Stimulated activated CD8-positive, alpha-beta memory T cell treated with anti-CD3 and anti-CD28 coated beads, Interleukin-4, amount 100 ng/mL, for 24 hours (primary cell): Measurements from ENCODE around the gene GZMH.
"Not testable (repeated sequence)": the region's sequence is repeated elsewhere in the genome, so short reads cannot be mapped to it uniquely, and the experiment has no call there.

ENCODE experiments used
- DNase-seq: peaks from one replicate; pipeline ENCODE4 v3.0.0-alpha.2; 2020; ENCODE audit warnings: low read depth

GZMH gene, protein sequence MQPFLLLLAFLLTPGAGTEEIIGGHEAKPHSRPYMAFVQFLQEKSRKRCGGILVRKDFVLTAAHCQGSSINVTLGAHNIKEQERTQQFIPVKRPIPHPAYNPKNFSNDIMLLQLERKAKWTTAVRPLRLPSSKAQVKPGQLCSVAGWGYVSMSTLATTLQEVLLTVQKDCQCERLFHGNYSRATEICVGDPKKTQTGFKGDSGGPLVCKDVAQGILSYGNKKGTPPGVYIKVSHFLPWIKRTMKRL

DNA sequence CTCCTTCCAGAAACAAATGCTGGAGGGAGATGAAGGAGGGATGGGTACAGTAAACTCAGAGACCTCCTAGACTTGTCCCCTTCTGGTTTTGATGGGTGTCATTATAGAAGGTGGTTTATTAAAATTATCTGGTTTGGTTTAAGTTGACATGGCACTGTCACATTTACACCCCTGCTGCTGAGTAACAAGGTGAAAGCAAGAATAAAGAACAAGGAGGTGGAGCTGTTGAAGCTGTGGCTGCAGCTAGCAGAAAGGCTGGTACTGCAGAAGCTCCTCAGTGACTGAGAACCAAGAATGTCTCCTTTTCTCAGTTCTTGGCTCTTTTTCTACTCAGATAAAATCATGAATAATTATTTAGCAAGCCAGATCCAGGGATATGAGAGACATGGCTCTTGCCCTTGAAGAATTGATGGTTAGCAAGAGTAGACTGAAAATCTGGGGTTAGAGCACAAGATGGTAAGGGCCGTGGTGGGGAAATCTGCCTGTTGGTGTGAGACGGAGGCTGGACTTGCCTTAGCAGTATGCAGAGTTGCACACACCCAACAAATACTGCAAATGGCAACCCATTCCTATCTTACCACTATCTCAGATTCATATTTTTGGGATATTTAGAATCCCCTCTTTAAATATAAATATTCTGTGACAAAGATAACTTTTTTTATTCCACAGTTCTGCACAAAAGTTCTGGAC is at the start of gene GZMH:
Gene GZMH, minus strand, starts transcription at position 31 of the 690 bp plus-strand sequence. CDS start 72 bp downstream, outside the sequence.
- no peak for DNase-seq

DNA sequence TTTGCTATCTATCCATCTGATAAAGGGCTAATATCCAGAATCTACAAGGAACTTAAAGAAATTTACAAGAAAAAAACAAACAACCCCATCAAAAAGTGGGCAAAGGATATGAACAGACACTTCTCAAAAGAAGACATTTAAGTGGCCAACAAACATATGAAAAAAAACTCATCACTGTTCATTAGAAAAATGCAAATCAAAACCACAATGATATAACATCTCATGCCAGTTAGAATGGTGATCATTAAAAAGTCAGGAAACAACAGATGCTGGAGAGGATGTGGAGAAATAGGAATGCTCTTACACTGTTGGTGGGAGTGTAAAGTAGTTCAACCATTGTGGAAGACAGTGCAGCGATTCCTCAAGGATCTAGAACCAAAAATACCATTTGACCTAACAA is 38.9 kb upstream of the GZMH start:
- not testable (repeated sequence) for DNase-seq

DNA sequence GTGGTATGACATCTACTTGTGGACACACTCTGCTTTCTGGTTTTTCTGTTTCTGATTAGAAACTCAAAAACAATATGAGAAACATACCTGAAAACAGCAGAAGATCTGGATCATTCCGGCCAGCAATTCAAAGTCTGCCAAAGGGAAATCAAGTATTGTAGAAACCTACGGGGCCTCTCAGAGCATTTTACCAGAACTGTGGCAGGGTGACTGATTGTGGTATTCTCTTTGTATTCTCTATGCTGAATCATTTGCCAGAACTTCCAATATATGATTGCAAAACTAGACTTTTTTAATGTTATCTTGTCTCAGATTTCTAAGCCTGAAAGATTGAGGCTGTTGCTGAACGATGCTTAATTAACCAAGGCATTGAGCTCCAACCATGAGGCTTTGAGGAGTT is 30.4 kb upstream of the GZMH start:
- no peak for DNase-seq

DNA sequence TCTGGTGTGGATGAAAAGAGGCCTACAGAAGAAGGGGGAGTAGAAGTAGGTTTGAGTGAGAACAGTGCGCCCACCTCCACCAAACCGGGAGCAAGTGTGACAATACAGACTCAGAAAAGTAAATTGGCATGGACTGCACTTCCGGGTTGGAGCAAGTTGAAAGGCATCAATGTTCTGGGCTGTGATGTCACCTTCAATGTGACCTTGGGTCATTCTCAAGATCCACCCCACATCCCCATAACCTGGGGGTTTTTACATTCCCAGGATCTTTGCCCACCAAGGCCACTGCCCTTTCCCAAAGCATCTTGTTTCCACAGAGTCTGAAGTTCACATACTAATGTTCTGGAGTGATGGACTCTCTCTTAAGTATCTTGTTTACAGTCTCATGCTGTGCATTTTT is 29.8 kb upstream of the GZMH start:
- DNase-seq, result no peak

DNA sequence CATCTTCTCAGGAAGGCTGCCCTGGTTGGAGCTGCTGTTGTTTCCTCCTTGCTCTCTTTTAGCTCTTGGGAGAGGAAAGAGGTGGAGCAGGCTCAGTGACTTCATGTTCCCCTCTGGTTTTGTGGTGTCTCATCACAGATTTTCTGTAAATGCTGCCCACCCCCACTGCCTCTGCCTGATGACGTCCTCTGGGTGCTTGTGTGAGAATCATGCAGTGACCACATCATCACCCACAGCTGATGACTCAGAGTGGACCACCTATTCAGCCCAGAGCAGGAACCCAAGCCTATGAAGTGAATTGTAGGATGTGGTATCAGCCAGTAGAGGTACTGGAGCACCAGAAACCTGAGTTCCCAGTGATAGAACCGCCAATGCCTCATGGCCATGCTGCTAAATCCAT is 24.7 kb upstream of the GZMH start, which contains the start of gene GZMB:
Gene GZMB, minus strand, starts transcription at position 33 of the 400 bp plus-strand sequence. Its CDS starts 30 bp downstream, at position 3.
- peak; percentile 76 for DNase-seq

DNA sequence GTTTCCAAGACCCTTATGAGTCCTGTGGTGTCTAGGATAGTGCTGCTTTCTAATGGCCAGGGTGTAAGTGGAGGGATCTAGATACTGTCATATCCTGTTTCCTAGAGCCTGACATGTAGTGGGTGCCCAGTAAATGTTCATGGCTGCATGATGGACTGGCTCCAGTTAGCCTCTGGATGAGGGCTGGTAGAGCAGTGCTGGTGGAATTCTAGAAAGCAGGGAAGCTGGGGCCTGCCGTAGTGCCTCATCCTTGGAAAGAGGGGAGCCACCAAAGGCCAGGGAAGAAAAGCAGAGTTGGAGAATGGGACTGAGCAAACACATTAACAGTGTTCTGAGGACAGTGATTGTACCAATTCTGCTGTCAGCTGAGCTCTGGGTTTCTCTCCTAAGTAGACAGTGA is 23.9 kb upstream of the GZMH start:
- DNase-seq, result no peak

DNA sequence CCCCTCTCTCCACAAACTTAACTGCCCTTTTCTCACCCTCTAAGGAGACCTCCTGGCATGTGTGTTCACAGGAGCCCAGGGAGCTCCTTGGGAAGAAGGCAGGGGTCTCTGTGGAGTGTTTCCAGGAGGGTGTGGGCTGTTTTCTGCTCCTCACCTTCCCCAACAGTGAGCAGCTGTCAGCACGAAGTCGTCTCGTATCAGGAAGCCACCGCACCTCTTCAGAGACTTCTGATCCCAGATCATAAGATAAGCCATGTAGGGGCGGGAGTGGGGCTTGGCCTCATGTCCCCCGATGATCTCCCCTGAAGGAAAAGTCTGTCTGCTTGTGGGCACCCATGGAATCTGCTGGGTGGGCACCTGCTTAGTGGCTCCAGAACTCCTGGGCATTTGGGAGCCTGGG is 23.3 kb upstream of the GZMH start:
- DNase-seq, result no peak

DNA sequence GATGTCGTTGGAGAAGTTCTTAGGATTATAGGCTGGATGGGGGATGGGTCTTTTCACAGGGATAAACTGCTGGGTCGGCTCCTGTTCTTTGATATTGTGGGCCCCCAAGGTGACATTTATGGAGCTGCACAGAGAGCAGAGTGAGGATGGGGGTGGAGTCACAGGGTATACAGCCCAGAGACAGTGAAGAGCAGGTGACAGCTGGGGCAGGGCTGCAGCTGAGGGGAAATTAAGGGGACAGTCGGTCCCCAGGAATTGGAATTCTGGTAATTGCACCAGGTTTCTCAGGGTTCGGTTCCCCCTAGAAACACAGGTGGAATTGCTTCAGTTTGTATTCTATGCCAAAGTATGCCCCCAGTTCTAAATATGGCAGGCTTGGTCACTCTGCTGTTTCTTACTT is 22.9 kb upstream of the GZMH start:
- DNase-seq, result no peak

DNA sequence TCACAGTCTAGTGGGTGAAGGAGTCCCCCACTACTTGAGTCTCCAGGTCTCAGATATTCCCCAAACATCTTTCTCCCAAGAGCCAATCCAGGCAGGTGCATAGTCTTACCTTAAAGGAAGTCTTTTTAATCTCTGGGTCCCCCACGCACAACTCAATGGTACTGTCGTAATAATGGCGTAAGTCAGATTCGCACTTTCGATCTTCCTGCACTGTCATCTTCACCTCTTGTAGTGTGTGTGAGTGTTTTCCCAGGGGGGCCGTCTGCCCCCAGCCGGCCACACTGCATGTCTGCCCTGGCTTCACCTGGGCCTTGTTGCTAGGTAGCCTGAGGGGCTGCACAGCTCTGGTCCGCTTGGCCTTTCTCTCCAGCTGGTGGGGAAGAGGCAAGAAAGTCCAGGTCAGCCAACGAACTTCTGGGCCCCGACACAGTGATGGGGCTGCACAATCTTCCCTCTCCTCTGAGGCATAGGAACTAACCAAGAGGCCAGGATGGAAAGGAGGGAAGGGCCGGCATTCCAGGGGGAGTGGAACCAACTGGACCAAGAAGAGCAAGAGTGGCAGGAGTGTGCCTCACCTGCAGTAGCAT is 22.4 kb upstream of the GZMH start:
- DNase-seq, result no peak

DNA sequence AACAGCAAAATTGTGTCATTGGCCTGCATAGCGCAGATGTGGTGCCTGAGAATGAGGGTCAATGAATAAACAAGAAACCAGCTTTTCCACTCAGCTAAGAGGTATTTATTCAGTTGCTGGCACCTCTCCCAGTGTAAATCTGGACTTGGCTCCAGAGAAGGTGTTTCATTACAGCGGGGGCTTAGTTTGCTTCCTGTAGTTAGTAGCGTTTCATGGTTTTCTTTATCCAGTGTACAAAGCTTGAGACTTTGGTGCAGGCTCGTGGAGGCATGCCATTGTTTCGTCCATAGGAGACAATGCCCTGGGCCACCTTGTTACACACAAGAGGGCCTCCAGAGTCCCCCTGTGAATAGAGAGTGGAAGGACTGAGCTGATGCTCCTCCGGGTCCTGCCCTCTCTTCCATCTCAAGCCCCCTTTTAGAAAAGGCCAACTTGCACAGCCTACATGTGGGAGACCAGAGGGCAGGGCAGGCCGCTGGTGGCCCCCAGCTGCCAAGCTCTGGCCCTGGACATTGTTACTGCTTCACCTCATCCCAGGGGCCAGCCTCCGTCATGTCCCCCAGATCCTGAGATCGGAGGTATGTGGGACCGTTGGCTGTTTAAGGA is 21.5 kb upstream of the GZMH start:
- DNase-seq, result no peak

DNA sequence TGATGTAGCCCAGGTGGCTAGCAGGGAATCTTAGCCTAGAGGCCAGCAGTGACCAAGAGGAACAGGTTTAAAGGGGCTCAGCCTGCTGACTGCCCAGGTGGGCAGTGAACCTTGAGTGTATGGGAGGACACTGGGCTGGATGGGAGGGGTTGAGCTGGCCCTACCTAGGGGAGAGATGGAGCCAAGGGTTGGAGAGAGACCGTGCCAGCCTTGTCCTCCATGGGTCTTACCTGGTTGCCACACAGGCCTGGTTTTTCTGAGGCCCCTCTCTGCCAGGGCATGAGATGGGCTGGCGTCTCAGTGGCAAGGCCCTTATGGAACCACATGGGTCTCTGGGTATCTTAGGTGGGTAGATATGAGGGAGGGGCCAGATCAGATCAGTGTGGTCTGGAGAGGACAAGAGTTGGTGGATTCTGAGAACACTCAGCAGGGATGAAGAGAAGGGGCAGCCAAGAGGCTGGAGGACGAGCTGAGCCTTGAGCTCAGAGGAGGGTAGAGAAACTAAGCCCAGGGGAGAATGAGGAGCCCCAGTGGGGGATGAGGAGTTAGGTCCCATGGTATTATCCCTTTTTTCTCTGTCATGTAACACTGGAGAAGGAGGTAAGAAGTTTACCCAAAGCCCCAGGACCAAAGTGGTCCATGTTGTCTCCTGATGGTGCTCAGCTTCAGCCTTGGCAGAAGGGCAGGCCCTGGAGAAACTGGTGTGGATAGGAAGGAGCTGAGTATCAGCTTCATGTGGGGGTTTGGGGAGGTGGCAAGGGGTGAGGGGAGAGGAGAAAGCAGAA is 20.8 kb upstream of the GZMH start:
- no peak for DNase-seq

DNA sequence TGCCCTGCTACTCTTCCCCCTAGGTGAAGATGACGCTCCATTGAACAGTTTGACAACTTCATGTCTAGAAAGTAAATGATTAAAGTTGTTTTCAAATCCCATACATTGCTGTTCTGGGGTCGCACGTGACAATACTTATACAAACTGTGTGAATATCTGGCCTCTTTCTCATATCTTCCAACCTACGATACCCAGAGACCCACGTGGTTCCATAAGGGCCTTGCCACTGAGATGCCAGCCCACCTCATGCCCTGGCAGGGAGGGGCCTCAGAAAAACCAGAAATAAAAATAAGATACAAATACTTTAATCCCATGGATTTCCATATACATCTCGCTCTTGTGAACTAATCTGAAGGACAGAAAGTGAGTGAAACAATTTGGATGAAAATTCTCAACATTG is 20.0 kb upstream of the GZMH start:
- no peak for DNase-seq

DNA sequence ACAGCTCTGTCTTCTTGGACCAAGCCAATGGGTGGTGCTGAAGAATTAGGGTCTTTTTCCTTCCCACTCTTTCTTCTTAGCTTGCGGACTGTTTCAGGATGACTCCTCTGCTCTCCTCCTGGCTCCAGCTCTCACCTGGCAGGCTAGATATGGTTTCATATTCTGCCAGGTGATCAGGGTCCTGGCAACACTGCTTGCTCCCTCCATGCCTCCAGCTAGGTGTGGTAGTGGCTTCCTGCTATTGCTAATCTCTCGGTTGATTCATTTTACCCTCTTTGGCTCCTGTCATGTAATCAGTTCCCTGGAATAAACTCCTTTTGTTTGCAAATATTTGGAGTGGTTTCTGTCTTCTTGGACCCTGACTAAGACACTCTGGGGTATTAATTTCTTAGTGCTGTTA is 4.3 kb upstream of the GZMH start:
- DNase-seq, result no peak

DNA sequence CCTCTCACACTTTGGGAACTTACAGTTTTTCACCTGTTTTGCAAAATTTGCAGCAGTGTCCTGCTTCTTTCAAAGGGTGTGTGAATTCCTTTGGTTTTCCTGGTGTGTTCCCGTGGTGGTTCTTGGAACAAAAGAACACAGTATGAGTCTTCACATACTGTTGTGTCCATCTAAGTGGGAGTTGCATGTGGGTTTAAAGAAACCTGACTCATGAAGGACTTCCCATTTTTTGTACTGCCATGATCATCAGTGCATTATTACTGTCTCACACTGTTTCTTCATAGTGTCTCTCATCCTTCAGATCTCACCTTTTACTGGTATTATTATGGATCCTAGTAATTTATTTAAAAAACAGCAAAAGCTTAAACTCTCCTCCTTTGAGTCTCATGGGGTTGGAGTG is 3.8 kb upstream of the GZMH start:
- no peak for DNase-seq

DNA sequence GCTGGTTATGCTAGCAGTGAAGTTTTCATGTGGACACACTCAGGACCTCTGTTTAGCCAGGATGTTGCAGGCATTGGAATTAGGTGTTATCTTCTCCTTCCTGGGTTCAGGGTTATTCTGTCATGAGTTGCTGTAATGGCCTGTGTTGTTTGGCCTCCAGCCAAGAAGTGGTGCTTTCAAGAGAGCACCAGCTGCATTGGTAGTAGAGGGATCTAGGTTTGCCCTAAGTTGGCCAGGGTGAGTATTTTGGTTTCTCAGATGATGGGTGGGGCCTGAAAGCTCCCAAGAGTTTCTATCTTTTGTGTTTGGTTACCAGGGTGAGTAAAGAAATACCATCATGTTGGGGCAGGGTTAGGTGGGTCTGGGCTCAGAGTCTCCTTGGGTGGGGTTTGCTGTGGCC is 2.7 kb upstream of the GZMH start:
- DNase-seq, result no peak

DNA sequence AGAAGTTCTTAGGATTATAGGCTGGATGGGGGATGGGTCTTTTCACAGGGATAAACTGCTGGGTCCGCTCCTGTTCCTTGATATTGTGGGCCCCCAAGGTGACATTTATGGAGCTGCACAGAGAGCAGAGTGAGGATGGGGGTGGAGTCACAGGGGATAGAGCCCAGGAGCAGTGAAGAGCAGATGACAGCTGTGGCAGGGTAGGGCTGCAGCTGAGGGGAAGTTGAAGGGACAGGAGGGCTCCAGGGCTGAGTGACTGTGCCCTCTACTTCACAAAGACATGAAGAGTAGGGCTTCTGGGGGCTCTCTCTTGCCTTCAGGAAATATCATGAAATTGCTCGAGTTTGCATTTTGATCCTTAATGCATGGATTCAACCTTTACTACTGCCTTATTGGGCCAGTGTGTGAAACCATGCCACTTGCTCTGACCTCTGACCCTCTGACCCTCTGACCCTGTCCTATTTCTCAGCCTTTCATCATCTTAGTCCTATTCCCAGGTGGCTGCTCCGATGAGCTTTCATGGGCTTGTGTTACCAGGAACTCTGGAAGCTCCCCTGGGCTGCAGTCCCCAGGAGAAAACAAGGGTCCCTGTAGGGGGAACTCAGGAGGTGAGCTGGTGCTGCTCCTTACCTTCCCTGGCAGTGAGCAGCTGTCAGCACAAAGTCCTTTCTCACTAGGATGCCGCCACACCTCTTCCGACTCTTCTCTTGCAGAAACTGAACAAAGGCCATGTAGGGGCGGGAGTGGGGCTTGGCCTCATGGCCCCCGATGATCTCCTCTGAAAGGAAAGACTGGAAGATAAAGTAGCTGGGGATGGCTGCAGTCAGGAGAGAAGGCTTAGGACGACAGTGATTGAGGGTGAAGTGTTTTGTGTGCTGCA is 1.6 kb downstream of the GZMH start:
- no peak for DNase-seq

DNA sequence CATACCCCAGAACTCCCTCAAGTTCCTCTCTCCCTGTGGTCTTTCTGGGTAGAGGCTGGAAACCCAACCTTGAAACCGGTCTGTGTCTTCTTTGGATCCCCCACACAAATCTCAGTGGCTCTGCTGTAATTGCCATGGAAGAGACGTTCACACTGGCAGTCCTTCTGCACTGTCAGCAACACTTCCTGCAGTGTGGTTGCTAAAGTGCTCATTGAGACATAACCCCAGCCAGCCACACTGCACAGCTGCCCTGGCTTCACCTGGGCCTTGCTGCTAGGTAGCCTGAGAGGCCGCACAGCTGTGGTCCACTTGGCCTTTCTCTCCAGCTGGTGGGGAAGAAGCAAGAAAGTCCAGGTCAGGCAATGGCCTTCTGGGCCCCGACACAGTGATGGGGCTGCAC is 2.4 kb downstream of the GZMH start:
- DNase-seq, result no peak

DNA sequence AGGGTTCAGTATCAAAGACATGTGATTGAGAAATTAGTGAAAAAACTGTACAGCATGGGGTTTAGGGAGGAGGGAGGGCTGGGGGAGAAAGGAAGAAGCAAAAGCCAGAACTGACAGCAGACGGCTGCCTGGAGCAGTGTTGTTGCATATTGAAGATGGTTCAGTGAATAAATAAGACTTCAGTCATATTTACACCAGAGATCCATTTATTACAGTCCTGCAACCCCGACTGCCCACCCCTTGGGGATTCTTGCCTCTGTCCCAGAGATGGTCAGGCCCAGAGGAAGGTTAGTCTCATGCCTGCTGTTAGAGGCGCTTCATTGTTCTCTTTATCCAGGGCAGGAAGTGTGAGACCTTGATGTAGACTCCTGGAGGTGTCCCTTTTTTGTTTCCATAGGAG is 3.2 kb downstream of the GZMH start:
- no peak for DNase-seq

DNA sequence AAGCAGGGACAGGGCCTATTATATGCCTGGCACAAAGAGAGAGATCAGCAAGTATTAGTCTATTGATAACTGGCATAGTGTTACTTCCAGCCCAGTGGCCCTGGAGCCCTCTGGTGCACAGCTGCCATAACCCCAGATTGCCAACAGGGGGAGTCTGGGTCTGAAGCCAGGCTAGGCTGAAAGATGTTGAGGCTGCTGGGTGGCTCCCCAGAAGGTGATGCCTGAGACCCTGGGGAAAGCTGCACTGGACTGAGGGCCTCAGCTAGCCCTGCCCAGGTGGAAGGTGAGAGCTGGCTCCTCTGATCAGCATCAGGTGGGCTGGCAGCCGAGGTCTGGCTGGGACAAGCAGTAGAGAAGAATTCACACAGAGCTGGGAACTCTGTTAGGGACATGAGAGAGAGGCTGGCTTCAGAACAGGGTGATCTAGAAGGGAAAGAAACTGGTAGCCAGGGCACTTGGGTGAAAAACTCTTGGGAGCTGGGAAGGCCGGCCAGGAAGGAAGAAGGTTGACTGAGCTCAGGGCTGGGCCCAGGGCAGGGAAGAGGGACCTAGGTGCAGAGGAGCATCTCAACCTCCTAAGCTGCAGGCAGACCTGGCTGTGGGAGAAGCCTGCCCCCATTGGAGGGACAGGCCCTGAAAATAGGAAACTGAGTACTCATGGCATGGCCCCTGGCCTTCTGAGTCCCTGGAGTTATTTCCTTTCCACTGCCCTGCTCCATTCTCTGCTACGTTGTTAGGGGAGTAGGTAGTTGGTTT is 3.9 kb downstream of the GZMH start:
- peak; percentile 53 for DNase-seq

DNA sequence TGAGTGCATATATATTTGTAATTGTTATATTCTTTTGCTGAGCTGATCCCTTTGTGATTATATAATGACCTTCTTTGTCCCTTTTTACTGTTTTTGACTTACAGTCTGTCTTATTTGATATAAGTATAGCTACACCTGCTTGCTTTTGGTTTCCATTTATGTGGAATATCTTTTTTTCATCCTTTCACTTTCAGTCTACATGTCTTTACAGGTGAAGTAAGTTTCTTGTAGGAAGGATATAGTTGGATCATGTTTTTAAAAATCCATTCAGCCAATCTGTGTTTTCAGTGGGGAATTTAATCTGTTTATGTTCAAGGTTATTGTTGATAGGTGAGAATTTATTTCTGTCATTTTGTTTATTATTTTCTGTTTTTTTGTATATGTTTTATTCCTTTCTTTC is 12.1 kb downstream of the GZMH start:
- no peak for DNase-seq
